HK-2 (cell line): ENCODE results near the gene FLNC.
A peak's percentile ranks its signal among the peaks of the same experiment; 100 is the strongest.

Experiments
- DNase-seq: peaks from one replicate; pipeline ENCODE4 v3.0.0-alpha.2; 2018; ENCODE audit not compliant: unreplicated experiment

Gene FLNC

GRCh38 chr7:128833148-128833945, 3.1 kb downstream of the FLNC start:
- no peak for DNase-seq

- no peak for DNase-seq
Observed at GRCh38 chr7:128833946-128834325, 3.7 kb downstream of the FLNC start.

DNA sequence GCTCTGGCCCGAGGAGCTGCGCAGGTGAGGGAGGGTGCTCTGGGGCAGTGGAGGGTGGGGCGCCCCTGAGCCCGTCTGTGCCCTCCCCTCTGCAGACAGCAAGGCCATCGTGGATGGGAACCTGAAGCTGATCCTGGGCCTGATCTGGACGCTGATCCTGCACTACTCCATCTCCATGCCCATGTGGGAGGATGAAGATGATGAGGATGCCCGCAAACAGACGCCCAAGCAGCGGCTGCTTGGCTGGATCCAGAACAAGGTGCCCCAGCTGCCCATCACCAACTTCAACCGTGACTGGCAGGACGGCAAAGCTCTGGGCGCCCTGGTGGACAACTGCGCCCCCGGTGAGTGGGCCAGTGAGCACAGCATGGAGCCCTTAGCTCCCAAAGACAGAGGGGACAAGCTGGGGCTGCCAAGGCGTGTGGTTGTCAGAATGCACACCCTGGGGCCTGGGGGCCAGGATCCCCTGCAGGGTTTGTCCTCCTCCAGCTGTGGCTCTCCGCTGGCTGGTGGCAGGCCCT, 5.1 kb downstream of the FLNC start:
- no peak for DNase-seq

GRCh38 chr7:128835790-128836641, 5.8 kb downstream of the FLNC start:
- DNase-seq, result no peak

- DNase-seq, result no peak
Observed at GRCh38 chr7:128836729-128837348, 6.6 kb downstream of the FLNC start.

DNA sequence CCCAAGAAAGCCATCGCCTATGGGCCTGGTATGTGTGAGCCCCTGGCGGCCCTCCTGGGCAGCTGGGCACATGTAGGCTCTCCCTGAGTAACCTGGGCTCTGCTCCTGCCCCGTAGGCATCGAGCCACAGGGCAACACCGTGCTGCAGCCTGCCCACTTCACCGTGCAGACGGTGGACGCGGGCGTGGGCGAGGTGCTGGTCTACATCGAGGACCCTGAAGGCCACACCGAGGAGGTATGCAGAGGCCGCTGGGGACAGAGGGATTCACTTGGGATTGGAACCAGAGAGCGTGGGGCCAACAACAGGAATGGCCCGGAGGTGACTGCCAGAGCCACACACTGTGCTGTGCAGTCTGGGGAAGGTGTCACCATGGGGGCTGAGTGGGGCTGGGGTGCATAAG, 7.3 kb downstream of the FLNC start:
- no peak for DNase-seq

DNA sequence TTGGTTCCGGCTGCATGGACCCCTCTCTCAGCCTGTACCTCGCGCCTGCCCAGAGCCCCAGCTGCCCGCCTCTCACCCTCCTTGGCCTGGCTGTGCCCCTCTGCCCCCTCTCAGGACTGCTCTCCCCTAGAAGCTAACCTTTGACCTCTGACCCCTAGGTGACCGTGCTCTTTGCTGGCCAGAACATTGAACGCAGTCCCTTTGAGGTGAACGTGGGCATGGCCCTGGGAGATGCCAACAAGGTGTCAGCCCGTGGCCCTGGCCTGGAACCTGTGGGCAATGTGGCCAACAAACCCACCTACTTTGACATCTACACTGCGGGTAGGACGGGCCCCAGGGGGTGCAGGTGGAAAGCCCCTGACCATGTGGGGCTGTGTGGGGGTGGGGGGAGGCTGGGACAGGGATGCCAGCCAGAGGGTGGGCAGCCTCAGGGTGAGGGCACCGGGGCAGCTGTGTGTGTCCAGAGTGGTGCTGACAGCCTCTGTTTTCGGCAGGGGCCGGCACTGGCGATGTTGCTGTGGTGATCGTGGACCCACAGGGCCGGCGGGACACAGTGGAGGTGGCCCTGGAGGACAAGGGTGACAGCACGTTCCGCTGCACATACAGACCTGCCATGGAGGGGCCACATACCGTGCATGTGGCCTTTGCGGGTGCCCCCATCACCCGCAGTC, 8.0 kb downstream of the FLNC start:
- no peak for DNase-seq

DNA sequence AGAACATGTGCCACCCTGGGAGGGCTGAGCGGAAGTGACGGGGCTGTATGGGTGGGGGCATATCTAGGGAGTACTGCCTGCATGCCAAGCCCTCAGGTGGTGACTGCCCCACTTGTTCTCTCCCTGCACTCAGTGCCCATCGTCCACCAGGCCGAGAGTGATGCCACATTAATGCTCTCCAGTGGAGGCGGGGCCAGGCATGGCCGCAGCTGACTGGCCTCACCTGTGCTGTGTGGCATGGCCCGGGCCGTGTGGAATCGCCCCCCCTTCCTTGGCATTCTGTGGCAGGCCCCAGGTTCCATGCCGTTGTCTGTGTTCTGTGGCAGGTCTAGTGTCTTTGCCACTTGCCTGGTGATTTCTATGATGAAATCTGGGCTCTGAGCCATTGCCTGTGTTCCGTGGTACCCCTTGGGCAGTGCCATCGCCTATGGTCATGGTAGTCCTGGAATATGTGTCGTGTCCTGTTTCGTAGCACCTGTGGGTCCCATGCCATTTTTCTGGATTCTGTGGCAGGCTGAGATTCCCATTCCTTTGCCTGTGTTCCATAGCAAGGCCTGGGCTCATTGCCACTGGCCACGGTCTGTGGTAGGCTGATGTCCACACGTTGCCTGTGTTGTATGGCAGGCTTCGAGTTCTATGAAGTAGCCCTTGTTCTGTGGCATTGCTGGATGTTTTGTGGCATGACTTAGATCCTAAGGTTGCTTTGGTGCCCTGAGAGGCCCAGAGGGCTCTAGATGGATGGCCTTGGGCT, 8.9 kb downstream of the FLNC start:
- DNase-seq, result no peak

DNA sequence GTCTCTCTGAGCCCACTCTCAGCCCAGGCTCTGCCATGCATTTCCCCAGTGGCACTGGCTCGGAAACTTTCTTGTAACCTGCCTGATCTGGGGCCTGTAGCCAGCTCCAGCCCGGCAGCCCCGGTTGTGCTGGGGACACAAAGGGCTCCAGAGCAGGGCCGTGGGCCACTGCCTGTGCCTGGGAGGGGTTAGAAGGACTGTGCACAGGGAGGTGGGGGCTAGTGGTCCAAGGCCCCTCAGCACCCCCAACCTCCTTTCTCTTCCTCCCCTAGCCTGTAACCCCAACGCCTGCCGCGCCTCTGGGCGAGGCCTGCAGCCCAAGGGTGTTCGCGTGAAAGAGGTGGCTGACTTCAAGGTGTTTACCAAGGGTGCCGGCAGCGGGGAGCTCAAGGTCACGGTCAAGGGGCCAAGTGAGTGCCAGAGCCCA, 9.6 kb downstream of the FLNC start:
- no peak for DNase-seq

- no peak for DNase-seq
Observed at GRCh38 chr7:128840326-128841170, 10.3 kb downstream of the FLNC start.

DNA sequence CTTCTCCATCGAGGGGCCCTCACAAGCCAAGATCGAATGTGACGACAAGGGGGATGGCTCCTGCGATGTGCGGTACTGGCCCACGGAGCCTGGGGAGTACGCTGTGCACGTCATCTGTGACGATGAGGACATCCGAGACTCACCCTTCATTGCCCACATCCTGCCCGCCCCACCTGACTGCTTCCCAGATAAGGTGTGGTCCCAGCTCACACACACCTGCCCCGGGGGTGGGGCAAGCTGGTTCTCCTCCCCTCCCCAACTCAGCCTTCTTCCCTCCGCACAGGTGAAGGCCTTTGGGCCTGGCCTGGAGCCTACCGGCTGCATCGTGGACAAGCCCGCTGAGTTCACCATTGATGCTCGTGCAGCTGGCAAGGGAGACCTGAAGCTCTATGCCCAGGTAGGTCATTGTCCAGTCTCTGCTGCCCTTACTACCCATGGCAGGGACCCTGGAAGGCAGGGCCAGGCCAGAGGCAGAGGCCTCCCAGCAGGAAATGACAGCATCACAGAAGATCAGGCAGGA, 11.0 kb downstream of the FLNC start:
- DNase-seq, result no peak

DNA sequence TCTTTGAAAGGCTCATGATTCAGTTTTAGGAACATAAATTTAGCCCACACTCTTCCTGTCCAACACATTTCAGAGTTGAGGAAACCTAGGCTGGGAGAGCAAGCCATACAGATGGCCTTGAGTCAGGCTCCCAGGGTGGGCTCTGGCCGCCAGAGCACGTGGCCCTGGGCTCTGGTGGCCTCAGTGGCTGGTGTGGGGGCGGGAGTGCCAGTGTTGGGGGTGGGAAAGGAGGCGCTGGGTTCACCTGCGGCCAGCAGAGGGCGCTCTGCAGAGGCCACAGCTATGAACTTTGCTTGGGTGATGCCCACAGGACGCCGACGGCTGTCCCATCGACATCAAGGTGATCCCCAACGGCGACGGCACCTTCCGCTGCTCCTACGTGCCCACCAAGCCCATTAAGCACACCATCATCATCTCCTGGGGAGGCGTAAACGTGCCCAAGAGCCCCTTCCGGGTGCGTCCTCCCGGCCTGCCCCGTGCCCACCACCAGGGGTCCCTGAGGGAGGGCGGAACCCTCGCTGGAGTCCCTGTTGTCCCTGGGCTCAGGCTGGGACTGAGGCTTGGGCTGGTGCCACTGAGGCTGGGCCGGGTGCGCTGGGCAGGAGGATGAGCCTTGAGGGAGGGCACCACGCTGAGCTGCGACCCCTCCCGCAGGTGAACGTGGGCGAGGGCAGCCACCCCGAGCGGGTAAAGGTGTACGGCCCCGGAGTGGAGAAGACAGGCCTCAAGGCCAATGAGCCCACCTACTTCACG, 11.9 kb downstream of the FLNC start:
- DNase-seq, result peak; percentile 39

- DNase-seq, result no peak
Observed at GRCh38 chr7:128842674-128843641, 12.8 kb downstream of the FLNC start.

DNA sequence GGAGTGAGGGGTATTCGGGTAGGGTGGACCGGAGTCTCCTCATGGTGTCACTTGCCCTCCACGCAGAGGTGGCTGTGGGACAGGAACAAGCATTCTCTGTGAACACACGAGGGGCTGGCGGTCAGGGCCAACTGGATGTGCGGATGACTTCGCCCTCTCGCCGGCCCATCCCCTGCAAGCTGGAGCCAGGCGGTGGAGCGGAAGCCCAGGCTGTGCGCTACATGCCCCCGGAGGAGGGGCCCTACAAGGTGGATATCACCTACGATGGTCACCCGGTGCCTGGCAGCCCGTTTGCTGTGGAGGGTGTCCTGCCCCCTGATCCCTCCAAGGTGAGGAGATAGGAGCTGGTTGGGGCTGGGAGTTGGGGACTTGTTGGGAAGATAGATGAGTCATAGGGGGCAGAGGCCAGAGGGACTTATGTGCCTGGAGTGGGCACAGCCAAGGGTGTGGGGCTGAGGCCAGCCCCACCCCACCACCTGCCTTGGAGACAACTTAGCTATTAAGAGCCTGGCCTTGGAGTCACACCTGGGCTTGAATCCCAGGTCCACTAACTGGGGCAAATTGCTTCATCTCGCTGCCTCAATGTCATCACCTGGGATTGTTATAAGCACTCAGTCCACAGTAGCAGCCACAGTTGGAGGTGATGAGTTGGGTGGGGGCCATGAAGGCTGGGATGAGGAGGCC, 13.9 kb downstream of the FLNC start:
- no peak for DNase-seq

GRCh38 chr7:128844777-128845311, 14.6 kb downstream of the FLNC start:
- DNase-seq, result no peak

DNA sequence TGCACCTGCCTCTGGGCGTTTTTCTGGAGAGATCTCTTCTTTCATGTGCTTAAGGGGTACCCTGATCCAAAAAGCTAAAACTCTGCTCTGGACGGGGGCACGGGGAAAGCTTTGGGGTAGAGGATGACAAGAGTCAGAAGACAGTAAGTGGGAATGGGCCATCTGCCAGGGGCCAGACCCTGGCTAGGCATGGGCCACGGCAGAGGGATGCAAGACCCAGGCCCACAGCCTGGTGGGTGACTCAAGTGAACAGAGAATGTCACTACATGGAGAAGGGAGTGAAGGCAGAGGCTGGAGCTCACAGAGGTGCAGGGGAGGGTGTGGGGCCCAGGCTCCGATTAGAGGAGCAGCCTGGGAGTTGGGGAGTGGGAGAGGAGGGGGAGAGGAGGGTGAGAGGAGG, 15.3 kb downstream of the FLNC start:
- no peak for DNase-seq

DNA sequence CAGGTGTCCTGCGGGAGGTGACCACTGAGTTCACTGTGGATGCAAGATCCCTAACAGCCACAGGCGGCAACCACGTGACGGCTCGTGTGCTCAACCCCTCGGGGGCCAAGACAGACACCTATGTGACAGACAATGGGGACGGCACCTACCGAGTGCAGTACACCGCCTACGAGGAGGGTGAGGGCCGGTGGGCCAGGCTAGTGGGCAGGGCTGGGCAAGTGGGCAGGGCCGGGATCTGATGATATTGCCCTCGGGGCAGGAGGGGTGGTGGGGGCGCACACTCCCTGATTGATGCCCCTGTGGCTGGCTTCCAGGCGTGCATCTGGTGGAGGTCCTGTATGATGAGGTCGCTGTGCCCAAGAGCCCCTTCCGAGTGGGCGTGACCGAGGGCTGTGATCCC, 15.8 kb downstream of the FLNC start:
- DNase-seq, result no peak
